Measurements from ENCODE around the gene GOLGA8A.
"Not testable (repeated sequence)": the region's sequence is repeated elsewhere in the genome, so short reads cannot be mapped to it uniquely, and the experiment has no call there.

GOLGA8A gene

DNA sequence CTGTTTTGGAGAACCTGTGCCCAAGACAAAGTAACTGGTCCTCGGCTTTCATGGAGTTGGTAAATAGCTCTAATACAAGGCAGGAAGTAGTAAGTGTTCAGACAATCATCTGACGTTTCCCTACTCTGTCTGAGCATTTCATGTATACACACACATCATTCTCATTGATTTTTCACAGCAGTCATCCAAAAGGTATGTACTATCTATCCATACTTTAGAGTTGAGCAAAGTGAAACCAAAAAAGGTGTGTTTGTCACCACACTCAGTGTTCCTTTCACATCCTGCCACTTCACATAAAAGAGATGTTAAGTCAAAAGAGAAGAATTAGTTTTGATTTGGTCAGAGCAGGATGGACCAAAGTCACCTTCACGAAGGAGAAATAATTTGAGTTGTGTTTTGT lies 33.7 kb downstream of the GOLGA8A start:
- DNase-seq = not testable (repeated sequence)

GRCh38 chr15:34403160-34403598 lies 34.4 kb downstream of the GOLGA8A start:
- DNase-seq = not testable (repeated sequence)

- not testable (repeated sequence) for DNase-seq
Observed at GRCh38 chr15:34397637-34398259, 39.9 kb downstream of the GOLGA8A start.

DNA sequence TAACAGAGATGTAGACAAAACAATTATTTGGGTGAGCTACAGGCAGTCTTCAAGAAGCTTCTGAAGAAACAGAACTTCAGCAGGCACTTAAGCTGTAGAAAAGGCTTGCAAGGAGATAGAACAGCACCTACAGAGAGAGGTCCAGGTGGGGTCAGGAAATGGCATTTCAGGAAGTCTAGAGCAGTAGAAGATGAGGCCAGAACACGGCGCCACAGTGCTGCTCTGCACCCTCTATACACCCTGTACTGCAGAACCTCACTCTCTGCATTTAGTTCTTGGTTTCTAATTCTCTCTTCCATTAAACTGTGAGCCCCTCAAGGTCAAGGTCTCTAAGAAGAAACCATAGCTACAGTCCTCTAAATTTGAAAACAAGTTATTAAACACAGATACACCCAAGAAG lies 44.6 kb downstream of the GOLGA8A start:
- not testable (repeated sequence) for DNase-seq

GRCh38 chr15:34389594-34390086 lies 48.0 kb downstream of the GOLGA8A start:
- not testable (repeated sequence) for DNase-seq

Data from activated CD4-positive, CD25-positive, alpha-beta regulatory T cell (primary cell).